ENCODE measurements around the gene COA6. TPM values are rescaled to one million over a fixed set of nuclear protein-coding genes. Genes with fewer than 3 reads are reported as not detected.
"Not testable (repeated sequence)": the region's sequence is repeated elsewhere in the genome, so short reads cannot be mapped to it uniquely, and the experiment has no call there.

COA6 gene
- total RNA-seq, 1 experiment from 2014 or later: 78.1 TPM

GRCh38 chr1:234396871-234397270 is 23.6 kb downstream of the COA6 start:
- H3K36me3 ChIP-seq: peaks cover 46% of the 10 kb centered on the region
- no peak for DNase-seq
- no peaks in the 10 kb centered on the region for H3K27me3 ChIP-seq
- H3K9me3 ChIP-seq: no peaks in the 10 kb centered on the region
- H3K4me3 ChIP-seq: no peak overlapping the region

- Histone ChIP-seq H3K27me3 (no peaks in the 10 kb centered on the region), H3K9me3 (no peaks in the 10 kb centered on the region), H3K4me3 (no peak overlapping the region), H3K36me3 (peaks cover 44% of the 10 kb centered on the region)
- DNase-seq: no peak
These were observed 24.5 kb downstream of the COA6 start for GRCh38 chr1:234397732-234398131.

- no peaks in the 10 kb centered on the region for H3K9me3 ChIP-seq
- no peak for DNase-seq
- H3K27me3 ChIP-seq: no peaks in the 10 kb centered on the region
- no peak overlapping the region for H3K4me3 ChIP-seq
- H3K36me3 ChIP-seq: peaks cover 41% of the 10 kb centered on the region
These were observed 25.7 kb downstream of the COA6 start for GRCh38 chr1:234398849-234399381.

- not testable (repeated sequence) for H3K9me3 ChIP-seq, H3K27me3 ChIP-seq, DNase-seq, H3K4me3 ChIP-seq
- peaks cover 38% of the 10 kb centered on the region for H3K36me3 ChIP-seq
These were observed 26.3 kb downstream of the COA6 start for GRCh38 chr1:234399515-234399914.

GRCh38 chr1:234400773-234401172 is 27.5 kb downstream of the COA6 start:
- no peak for DNase-seq
- peaks cover 41% of the 10 kb centered on the region for H3K36me3 ChIP-seq
- no peaks in the 10 kb centered on the region for H3K27me3 ChIP-seq
- H3K9me3 ChIP-seq: no peaks in the 10 kb centered on the region
- no peak overlapping the region for H3K4me3 ChIP-seq

- H3K27me3 ChIP-seq: no peaks in the 10 kb centered on the region
- H3K9me3 ChIP-seq: no peaks in the 10 kb centered on the region
- no peak for DNase-seq
- H3K4me3 ChIP-seq: no peak overlapping the region
- H3K36me3 ChIP-seq: peaks cover 43% of the 10 kb centered on the region
These were observed 28.4 kb downstream of the COA6 start for GRCh38 chr1:234401658-234402057.

GRCh38 chr1:234402939-234403338 is 29.7 kb downstream of the COA6 start:
- Histone ChIP-seq H3K36me3 (peaks cover 48% of the 10 kb centered on the region), H3K27me3 (no peaks in the 10 kb centered on the region), H3K4me3 (no peak overlapping the region), H3K9me3 (no peaks in the 10 kb centered on the region)
- DNase-seq: no peak

- no peak overlapping the region for H3K4me3 ChIP-seq
- peaks cover 47% of the 10 kb centered on the region for H3K36me3 ChIP-seq
- DNase-seq: no peak
- H3K27me3 ChIP-seq: no peaks in the 10 kb centered on the region
- no peaks in the 10 kb centered on the region for H3K9me3 ChIP-seq
These were observed 32.4 kb downstream of the COA6 start for GRCh38 chr1:234405676-234406075.

GRCh38 chr1:234406871-234407270 is 33.6 kb downstream of the COA6 start:
- Histone ChIP-seq H3K36me3 (peaks cover 51% of the 10 kb centered on the region), H3K9me3 (no peaks in the 10 kb centered on the region), H3K27me3 (no peaks in the 10 kb centered on the region), H3K4me3 (no peak overlapping the region)
- DNase-seq: no peak

GRCh38 chr1:234408757-234409156 is 35.5 kb downstream of the COA6 start:
- H3K9me3 ChIP-seq: no peaks in the 10 kb centered on the region
- no peaks in the 10 kb centered on the region for H3K27me3 ChIP-seq
- DNase-seq: no peak
- H3K36me3 ChIP-seq: peaks cover 54% of the 10 kb centered on the region
- H3K4me3 ChIP-seq: no peak overlapping the region

GRCh38 chr1:234409328-234409727 is 36.1 kb downstream of the COA6 start:
- H3K4me3 ChIP-seq: no peak overlapping the region
- no peaks in the 10 kb centered on the region for H3K9me3 ChIP-seq
- H3K27me3 ChIP-seq: no peaks in the 10 kb centered on the region
- H3K36me3 ChIP-seq: peaks cover 59% of the 10 kb centered on the region
- DNase-seq: no peak

- no peak for DNase-seq
- no peak overlapping the region for H3K4me3 ChIP-seq
- peaks cover 70% of the 10 kb centered on the region for H3K36me3 ChIP-seq
- H3K27me3 ChIP-seq: no peaks in the 10 kb centered on the region
- no peaks in the 10 kb centered on the region for H3K9me3 ChIP-seq
These were observed 39.6 kb downstream of the COA6 start for GRCh38 chr1:234412830-234413229.

- Histone ChIP-seq H3K9me3 (no peaks in the 10 kb centered on the region), H3K36me3 (peaks cover 75% of the 10 kb centered on the region), H3K4me3 (no peak overlapping the region), H3K27me3 (no peaks in the 10 kb centered on the region)
- no peak for DNase-seq
These were observed 40.2 kb downstream of the COA6 start for GRCh38 chr1:234413485-234413884.

GRCh38 chr1:234413990-234414389 is 40.7 kb downstream of the COA6 start:
- H3K9me3 ChIP-seq: no peaks in the 10 kb centered on the region

GRCh38 chr1:234427950-234428646 is 54.8 kb downstream of the COA6 start:
- H3K4me3 ChIP-seq: no peak overlapping the region
- H3K36me3 ChIP-seq: peaks cover 66% of the 10 kb centered on the region
- no peak for DNase-seq
- no peaks in the 10 kb centered on the region for H3K27me3 ChIP-seq
- no peaks in the 10 kb centered on the region for H3K9me3 ChIP-seq

More at GRCh38 chr1:234413990-234414389, 40.7 kb downstream of the COA6 start:
- Histone ChIP-seq H3K4me3 (no peak overlapping the region), H3K36me3 (peaks cover 75% of the 10 kb centered on the region), H3K27me3 (no peaks in the 10 kb centered on the region)
- DNase-seq: no peak

- Histone ChIP-seq H3K9me3 (no peaks in the 10 kb centered on the region), H3K36me3 (peaks cover 68% of the 10 kb centered on the region), H3K27me3 (no peaks in the 10 kb centered on the region), H3K4me3 (no peak overlapping the region)
- no peak for DNase-seq
These were observed 56.2 kb downstream of the COA6 start for GRCh38 chr1:234429434-234429806.

GRCh38 chr1:234430691-234431090 is 57.4 kb downstream of the COA6 start:
- Histone ChIP-seq H3K27me3 (no peaks in the 10 kb centered on the region), H3K36me3 (peaks cover 68% of the 10 kb centered on the region), H3K9me3 (no peaks in the 10 kb centered on the region), H3K4me3 (no peak overlapping the region)
- no peak for DNase-seq

- H3K9me3 ChIP-seq: no peaks in the 10 kb centered on the region
- H3K4me3 ChIP-seq: no peak overlapping the region
- peaks cover 70% of the 10 kb centered on the region for H3K36me3 ChIP-seq
- no peak for DNase-seq
- no peaks in the 10 kb centered on the region for H3K27me3 ChIP-seq
These were observed 58.0 kb downstream of the COA6 start for GRCh38 chr1:234431255-234431654.

Measured in MG63 (cell line).